Measurements from ENCODE around the gene MYL10. TPM values are rescaled to one million over a fixed set of nuclear protein-coding genes. Genes with fewer than 3 reads are reported as not detected.

MYL10 gene
- polyA plus RNA-seq, 1 donor from 2014 or later: not detected

- H4K20me1 ChIP-seq (ENCODE audit: insufficient read depth): no peaks in the 10 kb centered on the region
Measured at GRCh38 chr7:101662447-101662998, 33.4 kb upstream of the MYL10 start.

GRCh38 chr7:101659706-101660105 lies 30.6 kb upstream of the MYL10 start:
- Histone ChIP-seq H3K9me2 (ENCODE audit: insufficient read depth, low read length) (no peaks in the 10 kb centered on the region), H3K27me3 (ENCODE audit: insufficient read depth, low read depth, low read length) (no peaks in the 10 kb centered on the region), H3K9me3 (ENCODE audit: low read length) (no peaks in the 10 kb centered on the region), H4K20me1 (ENCODE audit: insufficient read depth) (no peaks in the 10 kb centered on the region), H3K36me3 (ENCODE audit: insufficient read depth, low read length) (no peaks in the 10 kb centered on the region), H3K4me3 (ENCODE audit: low read length) (no peak overlapping the region), H3F3A (ENCODE audit: insufficient read depth, low read length, poor library complexity, severe bottlenecking) (no peaks in the 10 kb centered on the region), H3K4me2 (ENCODE audit: low read length) (no peak overlapping the region), H3K9ac (ENCODE audit: low read length) (no peak overlapping the region), H3K27ac (ENCODE audit: low read length) (no peak overlapping the region), H2AFZ (ENCODE audit: low read depth, low read length) (no peak overlapping the region), H3K79me2 (replicated peaks; ENCODE audit: insufficient read depth, low read length) (no peaks in the 10 kb centered on the region)
- TF ChIP-seq REST (IDR thresholded peaks at IDR 0.05; ENCODE audit: borderline replicate concordance) (no peak), TAF1 (IDR thresholded peaks at IDR 0.05; ENCODE audit: low read depth) (no peak), EZH2 (IDR thresholded peaks at IDR 0.05; ENCODE audit: borderline replicate concordance, insufficient read depth, low read length, poor library complexity, severe bottlenecking) (no peak), MXI1 (conservative IDR thresholded peaks at IDR 0.05; ENCODE audit: poor library complexity, severe bottlenecking) (no peak), POLR2AphosphoS5 (IDR thresholded peaks at IDR 0.05) (no peak), EP300 (conservative IDR thresholded peaks at IDR 0.05; ENCODE audit: poor library complexity, severe bottlenecking) (no peak), RAD21 (conservative IDR thresholded peaks at IDR 0.05) (no peak), SMC3 (conservative IDR thresholded peaks at IDR 0.05; ENCODE audit: poor library complexity) (no peak), CTCF (IDR thresholded peaks at IDR 0.05; ENCODE audit: poor library complexity, severe bottlenecking) (no peak)

More at GRCh38 chr7:101662447-101662998, 33.4 kb upstream of the MYL10 start:
- TF ChIP-seq EP300 (conservative IDR thresholded peaks at IDR 0.05; ENCODE audit: poor library complexity, severe bottlenecking): no peak
- TF ChIP-seq CTCF (IDR thresholded peaks at IDR 0.05; ENCODE audit: poor library complexity, severe bottlenecking): no peak
- no peak for TF ChIP-seq MXI1 (conservative IDR thresholded peaks at IDR 0.05; ENCODE audit: poor library complexity, severe bottlenecking)
- TF ChIP-seq SMC3 (conservative IDR thresholded peaks at IDR 0.05; ENCODE audit: poor library complexity): no peak
- TF ChIP-seq TAF1 (IDR thresholded peaks at IDR 0.05; ENCODE audit: low read depth): no peak
- no peak for TF ChIP-seq POLR2AphosphoS5 (IDR thresholded peaks at IDR 0.05)
- Histone ChIP-seq H3K9me3 (ENCODE audit: low read length) (no peaks in the 10 kb centered on the region), H3K4me2 (ENCODE audit: low read length) (no peak overlapping the region), H3F3A (ENCODE audit: insufficient read depth, low read length, poor library complexity, severe bottlenecking) (no peaks in the 10 kb centered on the region), H2AFZ (ENCODE audit: low read depth, low read length) (no peak overlapping the region), H3K9ac (ENCODE audit: low read length) (no peak overlapping the region), H3K9me2 (ENCODE audit: insufficient read depth, low read length) (no peaks in the 10 kb centered on the region), H3K27ac (ENCODE audit: low read length) (no peak overlapping the region), H3K36me3 (ENCODE audit: insufficient read depth, low read length) (no peaks in the 10 kb centered on the region), H3K79me2 (replicated peaks; ENCODE audit: insufficient read depth, low read length) (no peaks in the 10 kb centered on the region), H3K27me3 (ENCODE audit: insufficient read depth, low read depth, low read length) (no peaks in the 10 kb centered on the region), H3K4me3 (ENCODE audit: low read length) (no peak overlapping the region)

All from neural cell (in vitro differentiated cells).